A549 (cell line): ENCODE data around the gene TENT4A.
"Not testable (repeated sequence)": the region's sequence is repeated elsewhere in the genome, so short reads cannot be mapped to it uniquely, and the experiment has no call there.

Experiments used
- CEBPB ChIP-seq, 2 experiments: fragments of >200 bp in 1 of 2; sonication (Bioruptor Twin) in 1 of 2; formaldehyde crosslinking in 1 of 2; IDR thresholded peaks; 2 replicates each; pipeline ENCODE4 v1.6.1; 2012 to 2016
- EP300 ChIP-seq, 2 experiments: fragments of >200 bp; sonication (Bioruptor Twin); formaldehyde crosslinking; IDR thresholded peaks; 2 replicates in 1 of 2; 3 replicates in 1 of 2; pipeline ENCODE4 v1.6.1; 2016 to 2017
- POLR2A ChIP-seq: IDR thresholded peaks from 2 replicates; pipeline ENCODE4 v1.6.1; 2012; ENCODE audit warnings: mild to moderate bottlenecking, low read length
- ZSCAN20 ChIP-seq: fragments of 250-450 bp; sonication (Bioruptor Pico); IDR thresholded peaks from 2 replicates; pipeline ENCODE4 v1.8.0; 2022; ENCODE audit warnings: mild to moderate bottlenecking, moderate library complexity
- TF ChIP-seq, protein P1 (sequence below): fragments of >200 bp; sonication (Bioruptor Twin); formaldehyde crosslinking; IDR thresholded peaks from 3 replicates; pipeline ENCODE4 v1.5.1; 2016
- TF ChIP-seq, protein P2 (sequence below): fragments of 200-600 bp; sonication (generic); IDR thresholded peaks from 2 replicates; pipeline ENCODE4 v1.6.1; 2016; ENCODE audit warnings: antibody characterized with exemption, mild to moderate bottlenecking, moderate library complexity

DNA sequence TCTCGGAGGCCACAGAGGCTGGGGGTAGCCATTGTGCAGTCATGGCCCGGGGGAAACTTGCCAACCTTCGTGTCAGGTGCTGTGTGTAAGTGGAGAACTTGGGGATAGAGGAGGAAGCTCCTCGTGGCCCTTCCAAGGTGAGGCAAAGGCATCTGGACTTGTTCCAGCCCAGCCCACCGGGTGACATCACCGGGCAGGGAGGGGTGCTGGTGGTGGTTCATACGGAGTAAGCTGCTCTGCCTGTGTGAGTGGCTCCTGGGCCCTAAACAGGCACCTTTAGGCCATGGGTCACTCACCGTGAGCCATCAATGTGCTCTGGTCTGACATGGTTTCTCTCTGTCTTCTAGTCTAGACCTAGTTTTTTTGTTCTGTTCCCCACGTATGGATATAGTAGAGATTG lies 44.5 kb upstream of the TENT4A start:
- TF ChIP-seq, protein P1, sequence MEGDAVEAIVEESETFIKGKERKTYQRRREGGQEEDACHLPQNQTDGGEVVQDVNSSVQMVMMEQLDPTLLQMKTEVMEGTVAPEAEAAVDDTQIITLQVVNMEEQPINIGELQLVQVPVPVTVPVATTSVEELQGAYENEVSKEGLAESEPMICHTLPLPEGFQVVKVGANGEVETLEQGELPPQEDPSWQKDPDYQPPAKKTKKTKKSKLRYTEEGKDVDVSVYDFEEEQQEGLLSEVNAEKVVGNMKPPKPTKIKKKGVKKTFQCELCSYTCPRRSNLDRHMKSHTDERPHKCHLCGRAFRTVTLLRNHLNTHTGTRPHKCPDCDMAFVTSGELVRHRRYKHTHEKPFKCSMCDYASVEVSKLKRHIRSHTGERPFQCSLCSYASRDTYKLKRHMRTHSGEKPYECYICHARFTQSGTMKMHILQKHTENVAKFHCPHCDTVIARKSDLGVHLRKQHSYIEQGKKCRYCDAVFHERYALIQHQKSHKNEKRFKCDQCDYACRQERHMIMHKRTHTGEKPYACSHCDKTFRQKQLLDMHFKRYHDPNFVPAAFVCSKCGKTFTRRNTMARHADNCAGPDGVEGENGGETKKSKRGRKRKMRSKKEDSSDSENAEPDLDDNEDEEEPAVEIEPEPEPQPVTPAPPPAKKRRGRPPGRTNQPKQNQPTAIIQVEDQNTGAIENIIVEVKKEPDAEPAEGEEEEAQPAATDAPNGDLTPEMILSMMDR = not testable (repeated sequence)
- TF ChIP-seq, protein P2, sequence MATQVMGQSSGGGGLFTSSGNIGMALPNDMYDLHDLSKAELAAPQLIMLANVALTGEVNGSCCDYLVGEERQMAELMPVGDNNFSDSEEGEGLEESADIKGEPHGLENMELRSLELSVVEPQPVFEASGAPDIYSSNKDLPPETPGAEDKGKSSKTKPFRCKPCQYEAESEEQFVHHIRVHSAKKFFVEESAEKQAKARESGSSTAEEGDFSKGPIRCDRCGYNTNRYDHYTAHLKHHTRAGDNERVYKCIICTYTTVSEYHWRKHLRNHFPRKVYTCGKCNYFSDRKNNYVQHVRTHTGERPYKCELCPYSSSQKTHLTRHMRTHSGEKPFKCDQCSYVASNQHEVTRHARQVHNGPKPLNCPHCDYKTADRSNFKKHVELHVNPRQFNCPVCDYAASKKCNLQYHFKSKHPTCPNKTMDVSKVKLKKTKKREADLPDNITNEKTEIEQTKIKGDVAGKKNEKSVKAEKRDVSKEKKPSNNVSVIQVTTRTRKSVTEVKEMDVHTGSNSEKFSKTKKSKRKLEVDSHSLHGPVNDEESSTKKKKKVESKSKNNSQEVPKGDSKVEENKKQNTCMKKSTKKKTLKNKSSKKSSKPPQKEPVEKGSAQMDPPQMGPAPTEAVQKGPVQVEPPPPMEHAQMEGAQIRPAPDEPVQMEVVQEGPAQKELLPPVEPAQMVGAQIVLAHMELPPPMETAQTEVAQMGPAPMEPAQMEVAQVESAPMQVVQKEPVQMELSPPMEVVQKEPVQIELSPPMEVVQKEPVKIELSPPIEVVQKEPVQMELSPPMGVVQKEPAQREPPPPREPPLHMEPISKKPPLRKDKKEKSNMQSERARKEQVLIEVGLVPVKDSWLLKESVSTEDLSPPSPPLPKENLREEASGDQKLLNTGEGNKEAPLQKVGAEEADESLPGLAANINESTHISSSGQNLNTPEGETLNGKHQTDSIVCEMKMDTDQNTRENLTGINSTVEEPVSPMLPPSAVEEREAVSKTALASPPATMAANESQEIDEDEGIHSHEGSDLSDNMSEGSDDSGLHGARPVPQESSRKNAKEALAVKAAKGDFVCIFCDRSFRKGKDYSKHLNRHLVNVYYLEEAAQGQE = not testable (repeated sequence)
- TF ChIP-seq ZSCAN20 (CRISPR knock-in tag); CEBPB (IDR thresholded peaks at IDR 0.05); EP300 (IDR thresholded peaks at IDR 0.05); POLR2A: not testable (repeated sequence)
